Liver (tissue), 9 donors: ENCODE measurements around the gene ZEB1. TPM values are rescaled to one million over a fixed set of nuclear protein-coding genes. Genes with fewer than 3 reads are reported as not detected.

ENCODE experiments used
- DNase-seq: peaks from one replicate; pipeline ENCODE4 v3.0.0-alpha.2; 2017; ENCODE audit warnings: low spot score
- H3K27ac ChIP-seq, 2 donors: one replicate each; pipeline ENCODE4 v1.7.0; 2013; ENCODE audit warnings: inconsistent platforms in 2 of 2, low read length in 2 of 2, control low read depth in 1 of 2, low read depth in 1 of 2, mild to moderate bottlenecking in 1 of 2
- H3K27me3 ChIP-seq, 4 donors: one replicate each; pipeline versions ENCODE4 v1.6.1 to v1.7.0; 2013; ENCODE audit warnings: low read length in 3 of 4, inconsistent platforms in 1 of 4, mild to moderate bottlenecking in 1 of 4, moderate library complexity in 1 of 4; ENCODE audit not compliant: control insufficient read depth in 4 of 4, insufficient read depth in 4 of 4
- H3K36me3 ChIP-seq, 4 donors: one replicate each; pipeline versions ENCODE4 v1.6.1 to v1.7.0; 2013; ENCODE audit warnings: low read length in 3 of 4, mild to moderate bottlenecking in 3 of 4, low read depth in 1 of 4, moderate library complexity in 1 of 4; ENCODE audit not compliant: control insufficient read depth in 4 of 4, insufficient read depth in 3 of 4
- H3K4me1 ChIP-seq, 4 donors: one replicate each; pipeline versions ENCODE4 v1.6.1 to v1.7.0; 2013; ENCODE audit warnings: low read length in 3 of 4, mild to moderate bottlenecking in 3 of 4, moderate library complexity in 1 of 4; ENCODE audit not compliant: control insufficient read depth in 4 of 4, insufficient read depth in 4 of 4
- H3K4me3 ChIP-seq, 3 donors: one replicate each; pipeline versions ENCODE4 v1.6.1 to v1.7.0; 2013; ENCODE audit warnings: low read length in 3 of 3, control low read depth in 1 of 3, low read depth in 1 of 3, mild to moderate bottlenecking in 1 of 3
- H3K9ac ChIP-seq, 2 donors: one replicate each; pipeline ENCODE4 v1.7.0; 2013; ENCODE audit warnings: low read length in 2 of 2, mild to moderate bottlenecking in 2 of 2, moderate library complexity in 2 of 2, control low read depth in 1 of 2, low read depth in 1 of 2
- H3K9me3 ChIP-seq, 4 donors: one replicate each; pipeline versions ENCODE4 v1.6.1 to v1.7.0; 2013; ENCODE audit warnings: low read length in 3 of 4; ENCODE audit not compliant: control insufficient read depth in 4 of 4
- ATF3 ChIP-seq: IDR thresholded peaks from 2 replicates; pipeline ENCODE4 v1.6.1; 2016; ENCODE audit warnings: antibody characterized with exemption
- EGR1 ChIP-seq, 2 donors: IDR thresholded peaks; 2 replicates each; pipeline ENCODE4 v1.6.1; 2016 to 2018; ENCODE audit warnings: antibody characterized with exemption in 2 of 2, low read depth in 2 of 2
- FOXA1 ChIP-seq: IDR thresholded peaks from 2 replicates; pipeline ENCODE4 v1.6.1; 2016; ENCODE audit warnings: antibody characterized with exemption
- FOXA2 ChIP-seq: IDR thresholded peaks from 2 replicates; pipeline ENCODE4 v1.6.1; 2016; ENCODE audit warnings: antibody characterized with exemption
- GABPA ChIP-seq, 2 donors: IDR thresholded peaks in 1 of 2; conservative IDR thresholded peaks in 1 of 2; 2 replicates each; pipeline ENCODE4 v1.6.1; 2016; ENCODE audit warnings: antibody characterized with exemption in 2 of 2, mild to moderate bottlenecking in 1 of 2, moderate library complexity in 1 of 2
- HNF4A ChIP-seq, 2 donors: conservative IDR thresholded peaks; 2 replicates each; pipeline ENCODE4 v1.6.1; 2016; ENCODE audit warnings: antibody characterized with exemption in 2 of 2, mild to moderate bottlenecking in 2 of 2
- HNF4G ChIP-seq: IDR thresholded peaks from 2 replicates; pipeline ENCODE4 v1.6.1; 2016; ENCODE audit warnings: antibody characterized with exemption
- JUND ChIP-seq, 2 donors: IDR thresholded peaks; 2 replicates each; pipeline ENCODE4 v1.6.1; 2016; ENCODE audit warnings: antibody characterized with exemption in 2 of 2
- NR2F2 ChIP-seq: IDR thresholded peaks from 2 replicates; pipeline ENCODE4 v1.6.1; 2016; ENCODE audit warnings: antibody characterized with exemption
- RAD21 ChIP-seq, 2 donors: IDR thresholded peaks; 2 replicates each; pipeline ENCODE4 v1.6.1; 2016; ENCODE audit warnings: antibody characterized with exemption in 2 of 2, mild to moderate bottlenecking in 2 of 2
- REST ChIP-seq: IDR thresholded peaks from 2 replicates; pipeline ENCODE4 v1.6.1; 2016; ENCODE audit warnings: antibody characterized with exemption, mild to moderate bottlenecking
- RXRA ChIP-seq, 2 donors: IDR thresholded peaks; 2 replicates each; pipeline ENCODE4 v1.6.1; 2017 to 2018; ENCODE audit warnings: antibody characterized with exemption in 2 of 2, mild to moderate bottlenecking in 1 of 2
- SP1 ChIP-seq: IDR thresholded peaks from 2 replicates; pipeline ENCODE4 v1.6.1; 2018; ENCODE audit warnings: antibody characterized with exemption, mild to moderate bottlenecking
- TAF1 ChIP-seq: conservative IDR thresholded peaks from 2 replicates; pipeline ENCODE4 v1.6.1; 2016; ENCODE audit warnings: antibody characterized with exemption, mild to moderate bottlenecking
- YY1 ChIP-seq: IDR thresholded peaks from 2 replicates; pipeline ENCODE4 v1.6.1; 2016; ENCODE audit warnings: antibody characterized with exemption, mild to moderate bottlenecking
- ZBTB33 ChIP-seq: IDR thresholded peaks from 2 replicates; pipeline ENCODE4 v1.6.1; 2016; ENCODE audit warnings: antibody characterized with exemption
- WGBS: extraction: QIAGEN DNeasy Blood & Tissue Kit; methylation state at CpG from one replicate; pipeline ENCODE4 v1.1.7; 2013; 5-methylcytosine and 5-hydroxymethylcytosine counted together
- polyA plus RNA-seq, 2 donors: library from polyadenylated mRNA; stranded (reverse) in 1 of 2; unstranded in 1 of 2; fragments of 200-250 nt in 1 of 2; fragments of >200 nt in 1 of 2; fragmentation: Nextera tagmentation in 1 of 2; extraction: Ambion mirVana in 1 of 2; gene quantifications; one replicate each; pipeline versions ENCODE4 v1.2.1 to v1.2.3, GENCODE V29; 2013 to 2015
- total RNA-seq, 2 donors: library from RNA; depleted of rRNA; stranded (reverse); fragments of >200 nt; gene quantifications; one replicate each; pipeline ENCODE4 v1.2.3, GENCODE V29; 2014
- TF ChIP-seq, protein P1 (sequence below): fragments of 150-350 bp; IDR thresholded peaks from 2 replicates; pipeline ENCODE4 v1.5.1; 2017; ENCODE audit warnings: improper control_type of control experiment, low read depth, low read length; ENCODE audit not compliant: missing input control
- TF ChIP-seq, protein P2 (sequence below): IDR thresholded peaks from 2 replicates; pipeline ENCODE4 v1.6.1; 2016; ENCODE audit warnings: antibody characterized with exemption
- donor health status: healthy.
- donor health status: healthy.
- donor health status: healthy.
- donor health status: healthy.
- donor health status: healthy.

ZEB1 gene
- total and polyA plus RNA-seq, 4 donors = 3.2 to 19.6 (median 6.5) TPM

GRCh38 chr10:31299119-31299518 is 19.9 kb upstream of the ZEB1 start:
- Histone ChIP-seq H3K27ac (no peak overlapping the region), H3K4me3 (no peak overlapping the region), H3K9me3 (no peaks in the 10 kb centered on the region), H3K9ac (no peak overlapping the region), H3K27me3 (no peaks in the 10 kb centered on the region), H3K36me3 (no peaks in the 10 kb centered on the region), H3K4me1 (no peaks in the 10 kb centered on the region)
- WGBS = 51% methylated on average over 1 of the region's 1 CpG
- no peak for DNase-seq
- TF ChIP-seq REST (no peak), RXRA (IDR thresholded peaks at IDR 0.05) (no peak), GABPA (IDR thresholded peaks at IDR 0.05 in 1 of 2, conservative IDR thresholded peaks at IDR 0.05 in 1 of 2) (no peak), NR2F2 (no peak), FOXA2 (no peak), EGR1 (IDR thresholded peaks at IDR 0.05; ENCODE audit: low read depth in 2 of 2) (no peak), SP1 (no peak), ZBTB33 (no peak), HNF4G (no peak), JUND (IDR thresholded peaks at IDR 0.05) (no peak), FOXA1 (no peak), HNF4A (conservative IDR thresholded peaks at IDR 0.05) (no peak), RAD21 (IDR thresholded peaks at IDR 0.05) (no peak), YY1 (no peak), TAF1 (no peak), ATF3 (no peak)
- TF ChIP-seq, protein P1, sequence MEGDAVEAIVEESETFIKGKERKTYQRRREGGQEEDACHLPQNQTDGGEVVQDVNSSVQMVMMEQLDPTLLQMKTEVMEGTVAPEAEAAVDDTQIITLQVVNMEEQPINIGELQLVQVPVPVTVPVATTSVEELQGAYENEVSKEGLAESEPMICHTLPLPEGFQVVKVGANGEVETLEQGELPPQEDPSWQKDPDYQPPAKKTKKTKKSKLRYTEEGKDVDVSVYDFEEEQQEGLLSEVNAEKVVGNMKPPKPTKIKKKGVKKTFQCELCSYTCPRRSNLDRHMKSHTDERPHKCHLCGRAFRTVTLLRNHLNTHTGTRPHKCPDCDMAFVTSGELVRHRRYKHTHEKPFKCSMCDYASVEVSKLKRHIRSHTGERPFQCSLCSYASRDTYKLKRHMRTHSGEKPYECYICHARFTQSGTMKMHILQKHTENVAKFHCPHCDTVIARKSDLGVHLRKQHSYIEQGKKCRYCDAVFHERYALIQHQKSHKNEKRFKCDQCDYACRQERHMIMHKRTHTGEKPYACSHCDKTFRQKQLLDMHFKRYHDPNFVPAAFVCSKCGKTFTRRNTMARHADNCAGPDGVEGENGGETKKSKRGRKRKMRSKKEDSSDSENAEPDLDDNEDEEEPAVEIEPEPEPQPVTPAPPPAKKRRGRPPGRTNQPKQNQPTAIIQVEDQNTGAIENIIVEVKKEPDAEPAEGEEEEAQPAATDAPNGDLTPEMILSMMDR = no peak
- TF ChIP-seq, protein P2, sequence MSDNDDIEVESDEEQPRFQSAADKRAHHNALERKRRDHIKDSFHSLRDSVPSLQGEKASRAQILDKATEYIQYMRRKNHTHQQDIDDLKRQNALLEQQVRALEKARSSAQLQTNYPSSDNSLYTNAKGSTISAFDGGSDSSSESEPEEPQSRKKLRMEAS = no peak
